Measurements from ENCODE around the gene ARFRP1. TPM values are rescaled to one million over a fixed set of nuclear protein-coding genes. Genes with fewer than 3 reads are reported as not detected.

Gene ARFRP1
- total and polyA plus RNA-seq, 2 of the 13 experiments (the other 11 are each of a cell fraction or from before 2014, with no cell fraction given) = 32.0 to 51.1 TPM

DNA sequence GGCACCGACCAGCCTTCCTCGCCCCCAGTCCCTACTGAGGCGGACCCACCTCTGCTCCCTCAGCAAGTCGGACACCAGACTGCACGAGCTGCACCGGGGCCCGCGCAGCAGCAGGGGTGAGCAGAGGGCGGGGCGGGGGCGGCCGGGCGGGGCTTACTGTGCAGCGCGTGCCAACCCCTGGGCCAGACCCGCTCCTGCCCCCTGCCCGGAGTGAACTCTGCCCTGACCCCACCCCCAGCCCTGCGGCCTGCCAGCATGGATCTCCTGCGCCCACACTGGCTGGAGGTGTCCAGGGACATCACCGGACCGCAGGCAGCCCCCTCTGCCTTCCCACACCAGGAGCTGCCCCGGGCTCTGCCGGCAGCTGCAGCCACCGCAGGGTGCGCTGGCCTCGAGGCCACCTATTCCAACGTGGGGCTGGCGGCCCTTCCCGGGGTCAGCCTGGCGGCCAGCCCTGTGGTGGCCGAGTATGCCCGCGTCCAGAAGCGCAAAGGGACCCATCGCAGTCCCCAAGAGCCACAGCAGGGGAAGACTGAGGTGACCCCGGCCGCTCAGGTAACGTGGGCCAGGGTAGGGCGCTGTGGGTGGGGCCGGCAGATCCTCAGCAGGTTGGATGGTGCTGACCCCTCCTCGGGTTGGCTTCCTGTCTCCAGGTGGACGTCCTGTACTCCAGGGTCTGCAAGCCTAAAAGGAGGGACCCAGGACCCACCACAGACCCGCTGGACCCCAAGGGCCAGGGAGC, 30.3 kb upstream of the ARFRP1 start (continued):
- TF ChIP-seq, protein P1, sequence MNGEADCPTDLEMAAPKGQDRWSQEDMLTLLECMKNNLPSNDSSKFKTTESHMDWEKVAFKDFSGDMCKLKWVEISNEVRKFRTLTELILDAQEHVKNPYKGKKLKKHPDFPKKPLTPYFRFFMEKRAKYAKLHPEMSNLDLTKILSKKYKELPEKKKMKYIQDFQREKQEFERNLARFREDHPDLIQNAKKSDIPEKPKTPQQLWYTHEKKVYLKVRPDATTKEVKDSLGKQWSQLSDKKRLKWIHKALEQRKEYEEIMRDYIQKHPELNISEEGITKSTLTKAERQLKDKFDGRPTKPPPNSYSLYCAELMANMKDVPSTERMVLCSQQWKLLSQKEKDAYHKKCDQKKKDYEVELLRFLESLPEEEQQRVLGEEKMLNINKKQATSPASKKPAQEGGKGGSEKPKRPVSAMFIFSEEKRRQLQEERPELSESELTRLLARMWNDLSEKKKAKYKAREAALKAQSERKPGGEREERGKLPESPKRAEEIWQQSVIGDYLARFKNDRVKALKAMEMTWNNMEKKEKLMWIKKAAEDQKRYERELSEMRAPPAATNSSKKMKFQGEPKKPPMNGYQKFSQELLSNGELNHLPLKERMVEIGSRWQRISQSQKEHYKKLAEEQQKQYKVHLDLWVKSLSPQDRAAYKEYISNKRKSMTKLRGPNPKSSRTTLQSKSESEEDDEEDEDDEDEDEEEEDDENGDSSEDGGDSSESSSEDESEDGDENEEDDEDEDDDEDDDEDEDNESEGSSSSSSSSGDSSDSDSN (CRISPR knock-in tag; IDR thresholded peaks at IDR 0.05) = peak; percentile 95
- TF ChIP-seq ZNF572 (CRISPR knock-in tag; IDR thresholded peaks at IDR 0.05) (no peak; the same call in none of the 2 replicates), GATAD2A (CRISPR knock-in tag; IDR thresholded peaks at IDR 0.05) (peak; percentile 83), ZNF557 (CRISPR knock-in tag; IDR thresholded peaks at IDR 0.05) (peak; percentile 60; the same call in 1 of the 2 replicates), PCBP2 (optimal IDR thresholded peaks at IDR 0.05; ENCODE audit: low read depth, low read length, poor library complexity, severe bottlenecking) (peak; percentile 11), ZNF563 (CRISPR knock-in tag; IDR thresholded peaks at IDR 0.05) (peak; percentile 70; the same call in 1 of the 2 replicates), ZNF296 (CRISPR knock-in tag; conservative IDR thresholded peaks at IDR 0.05) (peak; percentile 39), ZNF546 (CRISPR knock-in tag; conservative IDR thresholded peaks at IDR 0.05) (peak; percentile 73; the same call in 1 of the 2 replicates)
- TF ChIP-seq, protein P2, sequence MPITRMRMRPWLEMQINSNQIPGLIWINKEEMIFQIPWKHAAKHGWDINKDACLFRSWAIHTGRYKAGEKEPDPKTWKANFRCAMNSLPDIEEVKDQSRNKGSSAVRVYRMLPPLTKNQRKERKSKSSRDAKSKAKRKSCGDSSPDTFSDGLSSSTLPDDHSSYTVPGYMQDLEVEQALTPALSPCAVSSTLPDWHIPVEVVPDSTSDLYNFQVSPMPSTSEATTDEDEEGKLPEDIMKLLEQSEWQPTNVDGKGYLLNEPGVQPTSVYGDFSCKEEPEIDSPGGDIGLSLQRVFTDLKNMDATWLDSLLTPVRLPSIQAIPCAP (CRISPR knock-in tag; IDR thresholded peaks at IDR 0.05; ENCODE audit: low read depth) = peak; percentile 61
- TF ChIP-seq, protein P3, sequence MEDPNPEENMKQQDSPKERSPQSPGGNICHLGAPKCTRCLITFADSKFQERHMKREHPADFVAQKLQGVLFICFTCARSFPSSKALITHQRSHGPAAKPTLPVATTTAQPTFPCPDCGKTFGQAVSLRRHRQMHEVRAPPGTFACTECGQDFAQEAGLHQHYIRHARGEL (CRISPR knock-in tag; IDR thresholded peaks at IDR 0.05) = peak; percentile 85
- TF ChIP-seq, protein P4, sequence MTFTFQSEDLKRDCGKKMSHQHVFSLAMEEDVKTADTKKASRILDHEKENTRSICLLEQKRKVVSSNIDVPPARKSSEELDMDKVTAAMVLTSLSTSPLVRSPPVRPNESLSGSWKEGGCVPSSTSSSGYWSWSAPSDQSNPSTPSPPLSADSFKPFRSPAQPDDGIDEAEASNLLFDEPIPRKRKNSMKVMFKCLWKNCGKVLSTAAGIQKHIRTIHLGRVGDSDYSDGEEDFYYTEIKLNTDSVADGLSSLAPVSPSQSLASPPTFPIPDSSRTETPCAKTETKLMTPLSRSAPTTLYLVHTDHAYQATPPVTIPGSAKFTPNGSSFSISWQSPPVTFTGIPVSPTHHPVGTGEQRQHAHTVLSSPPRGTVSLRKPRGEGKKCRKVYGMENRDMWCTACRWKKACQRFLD (CRISPR knock-in tag; IDR thresholded peaks at IDR 0.05; ENCODE audit: borderline replicate concordance) = peak; percentile 53
- TF ChIP-seq, protein P5, sequence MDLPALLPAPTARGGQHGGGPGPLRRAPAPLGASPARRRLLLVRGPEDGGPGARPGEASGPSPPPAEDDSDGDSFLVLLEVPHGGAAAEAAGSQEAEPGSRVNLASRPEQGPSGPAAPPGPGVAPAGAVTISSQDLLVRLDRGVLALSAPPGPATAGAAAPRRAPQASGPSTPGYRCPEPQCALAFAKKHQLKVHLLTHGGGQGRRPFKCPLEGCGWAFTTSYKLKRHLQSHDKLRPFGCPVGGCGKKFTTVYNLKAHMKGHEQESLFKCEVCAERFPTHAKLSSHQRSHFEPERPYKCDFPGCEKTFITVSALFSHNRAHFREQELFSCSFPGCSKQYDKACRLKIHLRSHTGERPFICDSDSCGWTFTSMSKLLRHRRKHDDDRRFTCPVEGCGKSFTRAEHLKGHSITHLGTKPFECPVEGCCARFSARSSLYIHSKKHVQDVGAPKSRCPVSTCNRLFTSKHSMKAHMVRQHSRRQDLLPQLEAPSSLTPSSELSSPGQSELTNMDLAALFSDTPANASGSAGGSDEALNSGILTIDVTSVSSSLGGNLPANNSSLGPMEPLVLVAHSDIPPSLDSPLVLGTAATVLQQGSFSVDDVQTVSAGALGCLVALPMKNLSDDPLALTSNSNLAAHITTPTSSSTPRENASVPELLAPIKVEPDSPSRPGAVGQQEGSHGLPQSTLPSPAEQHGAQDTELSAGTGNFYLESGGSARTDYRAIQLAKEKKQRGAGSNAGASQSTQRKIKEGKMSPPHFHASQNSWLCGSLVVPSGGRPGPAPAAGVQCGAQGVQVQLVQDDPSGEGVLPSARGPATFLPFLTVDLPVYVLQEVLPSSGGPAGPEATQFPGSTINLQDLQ (CRISPR knock-in tag; IDR thresholded peaks at IDR 0.05) = no peak
- TF ChIP-seq, protein P6, sequence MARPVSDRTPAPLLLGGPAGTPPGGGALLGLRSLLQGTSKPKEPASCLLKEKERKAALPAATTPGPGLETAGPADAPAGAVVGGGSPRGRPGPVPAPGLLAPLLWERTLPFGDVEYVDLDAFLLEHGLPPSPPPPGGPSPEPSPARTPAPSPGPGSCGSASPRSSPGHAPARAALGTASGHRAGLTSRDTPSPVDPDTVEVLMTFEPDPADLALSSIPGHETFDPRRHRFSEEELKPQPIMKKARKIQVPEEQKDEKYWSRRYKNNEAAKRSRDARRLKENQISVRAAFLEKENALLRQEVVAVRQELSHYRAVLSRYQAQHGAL (CRISPR knock-in tag; IDR thresholded peaks at IDR 0.05; ENCODE audit: not compliant biosample characterization) = peak; percentile 85
- TF ChIP-seq, protein P7, sequence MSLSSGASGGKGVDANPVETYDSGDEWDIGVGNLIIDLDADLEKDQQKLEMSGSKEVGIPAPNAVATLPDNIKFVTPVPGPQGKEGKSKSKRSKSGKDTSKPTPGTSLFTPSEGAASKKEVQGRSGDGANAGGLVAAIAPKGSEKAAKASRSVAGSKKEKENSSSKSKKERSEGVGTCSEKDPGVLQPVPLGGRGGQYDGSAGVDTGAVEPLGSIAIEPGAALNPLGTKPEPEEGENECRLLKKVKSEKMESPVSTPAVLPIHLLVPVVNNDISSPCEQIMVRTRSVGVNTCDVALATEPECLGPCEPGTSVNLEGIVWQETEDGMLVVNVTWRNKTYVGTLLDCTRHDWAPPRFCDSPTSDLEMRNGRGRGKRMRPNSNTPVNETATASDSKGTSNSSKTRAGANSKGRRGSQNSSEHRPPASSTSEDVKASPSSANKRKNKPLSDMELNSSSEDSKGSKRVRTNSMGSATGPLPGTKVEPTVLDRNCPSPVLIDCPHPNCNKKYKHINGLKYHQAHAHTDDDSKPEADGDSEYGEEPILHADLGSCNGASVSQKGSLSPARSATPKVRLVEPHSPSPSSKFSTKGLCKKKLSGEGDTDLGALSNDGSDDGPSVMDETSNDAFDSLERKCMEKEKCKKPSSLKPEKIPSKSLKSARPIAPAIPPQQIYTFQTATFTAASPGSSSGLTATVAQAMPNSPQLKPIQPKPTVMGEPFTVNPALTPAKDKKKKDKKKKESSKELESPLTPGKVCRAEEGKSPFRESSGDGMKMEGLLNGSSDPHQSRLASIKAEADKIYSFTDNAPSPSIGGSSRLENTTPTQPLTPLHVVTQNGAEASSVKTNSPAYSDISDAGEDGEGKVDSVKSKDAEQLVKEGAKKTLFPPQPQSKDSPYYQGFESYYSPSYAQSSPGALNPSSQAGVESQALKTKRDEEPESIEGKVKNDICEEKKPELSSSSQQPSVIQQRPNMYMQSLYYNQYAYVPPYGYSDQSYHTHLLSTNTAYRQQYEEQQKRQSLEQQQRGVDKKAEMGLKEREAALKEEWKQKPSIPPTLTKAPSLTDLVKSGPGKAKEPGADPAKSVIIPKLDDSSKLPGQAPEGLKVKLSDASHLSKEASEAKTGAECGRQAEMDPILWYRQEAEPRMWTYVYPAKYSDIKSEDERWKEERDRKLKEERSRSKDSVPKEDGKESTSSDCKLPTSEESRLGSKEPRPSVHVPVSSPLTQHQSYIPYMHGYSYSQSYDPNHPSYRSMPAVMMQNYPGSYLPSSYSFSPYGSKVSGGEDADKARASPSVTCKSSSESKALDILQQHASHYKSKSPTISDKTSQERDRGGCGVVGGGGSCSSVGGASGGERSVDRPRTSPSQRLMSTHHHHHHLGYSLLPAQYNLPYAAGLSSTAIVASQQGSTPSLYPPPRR (CRISPR knock-in tag; IDR thresholded peaks at IDR 0.05; ENCODE audit: borderline replicate concordance) = peak; percentile 88
